Inferior parietal cortex (tissue), 1 donor: Measurements from ENCODE around the gene NBEA.
"Not testable (repeated sequence)": the region's sequence is repeated elsewhere in the genome, so short reads cannot be mapped to it uniquely, and the experiment has no call there.

Experiments
- DNase-seq: peaks from one replicate; pipeline ENCODE4 v3.0.0-alpha.2; 2016; ENCODE audit errors: extremely low spot score

The NBEA gene

DNA sequence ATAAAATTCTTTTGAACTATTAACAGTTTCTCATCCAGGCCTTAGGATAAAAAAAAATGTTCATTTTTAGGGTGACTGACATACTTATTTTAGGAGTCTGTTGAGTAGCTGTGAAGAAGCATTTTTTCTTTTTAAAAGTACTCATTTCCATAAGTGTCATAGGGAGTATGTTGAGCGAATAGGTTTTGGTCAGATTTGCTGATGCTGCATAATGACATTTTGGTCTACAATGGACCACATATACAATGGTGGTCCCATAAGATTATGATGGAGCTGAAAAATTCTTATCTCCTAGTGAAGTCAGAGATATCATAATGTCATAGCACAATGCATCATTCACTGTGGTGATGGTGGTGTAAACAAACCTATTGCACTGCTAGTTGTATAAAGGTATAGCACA is 17.4 kb downstream of the NBEA start:
- no peak for DNase-seq

DNA sequence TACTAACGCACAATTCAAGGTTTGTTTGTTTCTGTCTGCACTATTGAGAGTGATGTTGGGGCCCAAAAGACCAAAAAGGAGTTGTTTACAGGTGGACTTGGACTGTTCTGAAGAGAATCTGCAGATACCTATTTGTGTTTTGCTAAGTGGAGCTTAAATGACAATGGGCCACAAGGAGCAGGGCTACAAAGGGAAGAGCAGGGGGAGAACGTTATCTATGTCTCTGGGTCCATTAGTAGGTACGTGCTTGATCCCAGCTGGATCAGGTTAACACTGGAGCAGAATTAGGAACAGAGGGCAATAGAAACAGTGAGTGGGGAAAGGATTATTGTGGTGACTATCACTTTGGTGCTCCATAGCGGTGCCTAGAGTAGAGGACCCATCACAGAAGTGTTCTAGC is 22.5 kb downstream of the NBEA start:
- no peak for DNase-seq

DNA sequence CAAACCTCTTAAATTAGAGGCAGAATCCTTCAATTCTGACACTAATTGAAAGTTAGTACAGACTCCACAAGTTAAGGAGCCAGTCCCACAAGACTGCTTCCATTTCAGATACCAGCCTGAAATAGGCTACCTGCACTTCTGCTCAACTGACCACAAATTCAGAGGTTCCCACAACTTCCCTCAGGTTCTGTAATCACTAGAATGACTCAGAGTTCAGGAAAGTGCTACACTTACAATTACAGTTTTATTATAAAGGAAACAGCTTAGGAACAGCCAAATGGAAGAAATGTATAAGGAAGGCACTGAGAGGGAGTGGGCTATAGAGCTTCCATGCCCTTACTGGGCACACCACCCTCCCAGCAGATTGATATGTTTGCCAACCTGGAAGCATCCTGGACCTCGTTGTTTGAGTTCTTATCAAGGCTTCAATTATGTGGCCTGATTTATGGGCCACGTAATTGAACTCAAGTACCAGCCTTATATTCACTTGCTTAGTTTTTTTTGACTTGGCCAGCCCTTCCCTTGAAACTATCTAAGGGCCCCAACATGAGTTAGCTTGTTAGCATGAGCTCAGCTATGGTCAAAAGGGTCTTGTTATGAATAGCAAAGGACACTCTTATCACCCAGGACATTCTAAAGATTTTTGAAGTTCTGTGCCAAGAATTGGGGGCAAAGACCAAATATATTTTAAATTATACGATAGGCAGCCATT is 25.9 kb downstream of the NBEA start:
- no peak for DNase-seq

DNA sequence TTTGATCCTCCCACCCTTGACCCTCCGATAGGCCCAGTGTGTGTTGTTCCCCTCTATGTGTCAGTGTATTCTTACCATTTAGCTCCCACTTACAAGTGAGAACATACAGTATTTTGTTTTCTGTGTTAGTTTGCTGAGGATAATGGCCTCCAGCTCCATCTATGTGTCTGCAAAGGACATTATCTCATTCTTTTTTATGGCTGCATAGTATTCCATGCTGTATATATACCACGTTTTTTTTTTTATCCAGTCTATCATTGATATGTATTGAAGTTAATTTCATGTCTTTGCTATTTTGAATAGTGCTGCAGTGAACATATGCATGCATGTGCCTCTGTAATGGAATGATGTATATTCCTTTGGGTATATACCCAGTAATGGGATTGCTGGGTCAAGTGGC is 27.5 kb downstream of the NBEA start:
- not testable (repeated sequence) for DNase-seq

DNA sequence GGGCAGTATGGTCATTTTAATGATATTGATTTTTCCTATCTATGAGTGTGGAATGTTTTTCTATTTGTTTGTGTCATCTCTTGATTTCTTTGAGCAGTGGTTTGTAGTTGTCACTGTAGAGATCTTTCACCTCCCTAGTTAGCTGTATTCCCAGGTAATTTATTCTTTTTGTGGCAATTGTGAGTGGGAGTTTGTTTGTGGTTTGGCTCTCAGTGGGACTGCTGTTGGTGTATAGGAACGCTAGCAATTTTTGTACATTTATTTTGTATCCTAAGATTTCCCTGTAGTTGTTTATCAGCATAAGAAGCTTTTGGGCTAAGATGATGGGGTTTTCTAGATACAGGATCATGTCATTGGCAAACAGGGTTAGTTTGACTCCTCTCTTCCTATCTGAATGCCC is 28.9 kb downstream of the NBEA start:
- DNase-seq: no peak

DNA sequence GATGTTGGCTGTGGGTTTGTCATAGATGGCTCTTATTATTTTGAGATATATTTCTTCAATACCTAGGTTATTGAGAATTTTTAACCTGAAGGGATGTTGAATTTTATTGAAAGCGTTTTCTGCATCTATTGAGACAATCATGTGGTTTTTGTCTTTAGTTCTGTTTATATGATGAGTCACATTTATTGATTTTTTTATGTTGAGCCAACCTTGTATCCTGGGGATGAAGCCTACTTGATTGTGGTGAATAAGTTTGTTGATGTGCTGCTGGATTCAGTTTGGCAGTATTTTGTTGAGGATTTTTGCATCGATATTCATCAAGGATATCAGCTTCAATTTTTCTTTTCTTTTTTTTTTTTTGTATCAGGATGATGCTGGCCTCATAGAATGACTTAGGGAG is 29.4 kb downstream of the NBEA start:
- DNase-seq: no peak

DNA sequence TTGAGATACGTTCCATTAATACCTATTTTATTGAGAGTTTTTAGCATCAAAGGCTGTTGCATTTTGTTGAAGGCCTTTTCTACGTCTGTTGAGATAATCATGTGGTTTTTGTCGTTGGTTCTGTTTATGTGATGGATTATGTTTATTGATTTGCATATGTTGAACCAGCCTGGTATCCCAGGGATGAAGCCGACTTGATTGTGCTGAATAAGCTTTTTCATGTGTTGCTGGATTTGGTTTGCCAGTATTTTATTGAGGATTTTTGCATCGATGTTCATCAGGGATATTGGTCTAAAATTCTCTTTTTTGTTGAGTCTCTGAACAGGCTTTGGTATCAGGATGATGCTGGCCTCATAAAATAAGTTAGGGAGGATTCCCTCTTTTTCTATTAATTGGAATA is 43.1 kb downstream of the NBEA start:
- DNase-seq: not testable (repeated sequence)

DNA sequence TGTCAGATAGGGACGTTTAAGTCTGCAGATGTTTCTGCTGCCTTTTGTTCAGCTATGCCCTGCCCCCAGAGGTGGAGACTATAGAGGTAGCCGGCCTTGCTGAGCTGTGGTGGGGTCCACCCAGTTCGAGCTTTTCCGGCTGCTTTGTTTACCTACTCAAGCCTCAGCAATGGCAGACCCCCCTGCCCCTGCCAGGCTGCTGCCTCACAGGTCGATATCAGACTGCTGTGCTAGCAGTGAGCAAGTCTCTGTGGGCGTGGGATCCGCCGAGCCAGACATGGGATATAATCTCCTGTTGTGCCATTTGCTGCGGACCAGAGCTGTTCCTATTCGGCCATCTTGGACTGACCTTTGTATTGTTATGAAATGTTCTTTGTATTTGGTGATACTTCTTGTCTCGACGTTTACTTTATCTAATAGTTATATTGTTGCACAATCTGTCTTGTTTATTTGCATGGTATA is 46.3 kb downstream of the NBEA start:
- no peak for DNase-seq

DNA sequence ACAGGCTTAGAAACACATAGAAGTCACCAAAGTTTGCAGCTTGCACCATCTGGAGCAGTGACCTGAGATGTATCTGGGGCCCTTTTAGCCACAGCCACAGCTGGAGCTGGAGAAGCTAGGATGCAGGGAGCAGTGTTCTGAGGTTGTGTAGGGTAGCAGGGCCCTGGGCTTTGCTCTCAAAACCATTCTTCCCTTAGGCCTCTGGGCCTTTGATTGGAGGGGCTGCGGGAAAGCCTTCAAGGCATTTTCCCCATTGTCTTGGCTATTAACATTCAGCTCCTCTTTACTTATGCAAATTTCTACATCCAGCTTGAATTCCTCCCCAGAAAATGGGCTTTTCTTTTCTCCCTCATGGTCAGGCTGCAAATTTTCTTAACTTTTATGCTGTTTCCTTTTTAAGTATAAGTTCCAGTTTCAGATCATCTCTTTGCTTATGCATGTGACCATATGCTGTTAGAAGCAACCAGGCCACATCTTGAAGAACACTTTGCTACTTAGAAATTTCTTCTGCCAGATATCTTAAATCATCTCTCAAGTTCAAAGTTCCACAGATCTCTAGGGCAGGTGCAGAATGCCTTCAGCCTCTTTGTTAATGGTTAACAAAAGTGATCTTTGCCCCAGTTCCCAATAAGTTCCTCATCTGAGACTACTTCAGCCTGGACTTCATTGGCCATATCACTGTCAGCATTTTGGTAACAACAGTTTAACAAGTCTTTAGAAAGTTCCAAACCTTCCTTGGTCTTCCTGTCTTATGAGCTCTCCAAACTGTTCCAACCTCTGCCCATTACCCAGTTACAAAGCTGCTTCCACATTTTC is 48.5 kb downstream of the NBEA start:
- no peak for DNase-seq

DNA sequence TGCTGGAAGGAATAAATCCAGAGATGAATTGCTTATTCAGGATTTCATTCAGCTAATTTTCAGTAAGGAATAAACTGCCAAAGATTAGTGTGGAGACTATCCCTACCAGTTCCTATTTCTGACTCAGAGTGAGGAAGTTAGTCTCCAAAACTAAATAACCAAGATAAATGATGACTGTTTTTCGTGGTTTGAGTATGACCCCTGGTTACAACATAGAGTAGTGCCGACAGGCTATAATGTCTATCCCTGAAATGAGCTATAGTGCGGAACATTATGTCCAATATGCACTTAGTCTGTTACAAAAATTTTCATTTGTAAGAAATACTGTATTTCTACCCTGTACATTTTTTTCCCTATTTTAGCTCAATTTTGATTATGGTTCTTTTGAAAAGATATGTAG is 51.4 kb downstream of the NBEA start:
- no peak for DNase-seq

DNA sequence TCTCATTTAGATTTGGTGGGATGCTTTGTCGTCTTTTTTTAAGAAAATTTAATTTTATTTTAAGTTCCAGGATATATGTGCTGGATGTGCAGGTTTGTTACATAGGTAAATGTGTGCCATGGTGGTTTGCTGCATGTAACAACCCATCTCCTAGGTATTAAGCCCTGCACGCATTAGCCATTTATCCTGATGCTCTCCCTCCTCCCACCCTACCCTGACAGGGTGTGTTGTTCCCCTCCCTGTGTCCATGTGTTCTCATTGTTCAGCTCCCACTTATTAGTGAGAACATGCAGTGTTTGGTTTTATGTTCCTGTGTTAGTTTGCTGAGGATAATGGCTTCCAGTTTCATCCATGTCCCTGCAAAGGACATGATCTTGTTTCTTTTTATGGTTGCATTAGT is 61.7 kb downstream of the NBEA start:
- not testable (repeated sequence) for DNase-seq

DNA sequence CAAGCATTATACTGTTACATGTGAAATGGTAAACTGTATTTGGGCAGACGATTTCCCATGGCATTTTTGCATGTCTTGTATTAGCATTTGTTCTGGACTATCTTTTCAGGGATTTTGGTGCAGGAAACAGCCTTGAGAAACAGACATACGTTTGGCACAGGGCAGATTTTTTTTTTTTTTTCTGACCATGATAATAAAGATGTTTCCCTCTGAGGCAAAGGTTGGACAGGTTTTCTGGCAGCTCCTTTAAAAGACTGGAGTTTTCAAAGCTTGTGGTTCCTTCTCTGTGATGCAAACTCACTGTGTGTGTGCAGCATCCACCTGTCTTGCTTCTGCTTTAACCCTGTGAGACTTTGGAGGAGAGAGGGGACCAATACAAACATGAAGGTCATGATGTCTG is 63.0 kb downstream of the NBEA start:
- DNase-seq: no peak

DNA sequence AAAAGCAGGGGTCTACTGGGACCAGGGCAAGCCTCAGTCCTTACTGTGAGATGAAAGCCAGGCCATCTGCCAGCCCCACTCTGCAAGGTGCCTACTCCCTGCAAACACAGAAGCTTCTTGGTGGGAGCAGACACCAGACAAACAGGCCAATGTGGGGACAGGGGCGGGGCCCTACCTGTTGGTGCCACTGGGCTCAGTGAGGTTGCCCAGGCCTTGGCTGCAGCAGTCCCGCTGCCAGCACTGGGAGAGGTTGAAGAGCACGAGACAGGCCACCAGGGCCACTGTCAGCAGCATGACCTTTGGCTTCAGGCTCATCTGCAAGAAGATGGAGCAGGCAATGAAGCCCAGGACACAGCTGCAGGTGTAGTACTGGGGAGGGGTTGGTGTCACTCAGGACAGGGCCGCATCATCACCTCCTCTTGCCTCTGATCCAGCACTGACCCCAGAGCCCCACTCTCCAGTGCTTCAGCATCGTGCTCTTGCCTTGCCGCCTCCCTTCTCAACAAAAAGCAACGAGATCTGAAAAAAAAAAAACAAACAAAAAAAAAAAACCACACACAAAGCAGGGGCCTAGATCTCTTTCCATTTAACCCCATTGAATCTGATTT is 72.6 kb downstream of the NBEA start:
- DNase-seq: no peak

DNA sequence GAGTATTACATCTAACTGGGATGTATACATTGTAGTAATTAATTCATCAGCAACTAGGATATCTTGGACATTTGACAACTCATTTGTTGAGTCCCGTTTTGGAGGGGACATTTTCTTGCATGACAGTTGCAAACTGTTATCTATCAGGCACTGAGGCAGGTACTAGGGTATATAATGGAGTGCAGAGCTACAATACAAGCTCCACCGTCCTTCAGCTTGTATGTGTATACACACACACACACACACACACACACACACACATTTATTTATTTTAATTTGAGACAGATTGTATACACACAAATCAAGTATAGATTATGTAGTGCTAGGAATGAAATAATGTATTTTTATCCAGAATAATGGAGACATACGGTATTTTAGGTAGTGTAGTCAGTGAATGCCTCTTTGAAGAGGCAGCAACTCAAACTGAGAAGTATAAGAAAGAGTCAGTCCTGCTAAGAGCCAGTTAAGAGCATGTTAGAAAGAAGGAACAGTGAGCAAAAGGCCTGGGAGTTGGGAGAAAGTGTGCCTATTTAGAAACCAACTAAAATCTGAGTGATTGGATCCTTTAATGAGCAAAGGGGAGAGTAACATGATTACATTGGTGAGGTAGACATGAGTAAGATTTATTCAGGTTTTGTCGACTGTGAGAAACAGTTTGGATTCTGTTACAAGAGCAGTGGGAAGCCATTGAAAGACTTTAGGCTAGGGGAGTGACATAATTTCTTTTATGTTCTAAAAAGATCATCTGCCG is 74.5 kb downstream of the NBEA start:
- DNase-seq: peak; percentile 46

DNA sequence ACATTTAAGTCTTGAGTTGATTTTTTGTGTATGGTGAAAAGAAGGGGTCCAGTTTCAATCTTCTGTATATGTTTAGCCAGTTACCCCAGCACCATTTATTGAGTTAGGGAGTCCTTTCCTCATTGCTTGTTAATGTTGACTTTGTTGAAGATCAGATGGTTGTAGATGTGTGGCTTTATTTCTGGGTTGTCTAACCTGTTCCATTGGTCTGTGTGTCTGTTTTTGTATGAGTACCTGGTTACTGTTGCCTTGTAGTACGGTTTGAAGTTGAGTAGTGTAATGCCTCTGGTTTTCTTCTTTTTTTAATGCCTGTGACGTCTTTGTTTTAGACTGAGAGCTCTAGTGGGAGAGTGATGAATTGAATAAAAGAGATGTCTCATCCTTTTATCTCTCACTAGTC is 83.2 kb downstream of the NBEA start:
- DNase-seq: no peak

DNA sequence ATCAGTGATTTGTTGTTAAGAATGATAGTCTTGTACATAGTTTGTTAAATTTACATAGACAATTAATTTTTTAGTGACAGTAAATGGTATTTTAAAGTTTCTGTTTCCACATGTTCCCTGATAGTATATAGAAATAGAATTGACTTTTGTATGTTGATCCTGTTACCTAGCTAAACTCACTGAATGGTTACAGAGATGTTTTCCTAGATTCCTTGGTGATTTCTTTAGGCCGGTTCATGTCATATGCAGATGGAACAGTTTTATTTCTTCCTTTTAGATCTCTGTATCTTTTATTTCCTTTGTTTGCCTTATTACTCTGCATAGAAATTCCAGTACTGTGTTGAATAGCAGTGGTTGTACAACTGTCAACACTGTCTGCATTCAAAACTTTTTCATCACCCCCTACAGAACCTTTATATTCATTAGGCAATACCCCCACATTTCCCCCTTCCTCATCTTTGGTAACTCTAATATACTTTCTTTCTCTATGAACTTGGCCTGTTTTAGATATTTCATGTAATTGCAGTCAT is 86.3 kb downstream of the NBEA start:
- no peak for DNase-seq

DNA sequence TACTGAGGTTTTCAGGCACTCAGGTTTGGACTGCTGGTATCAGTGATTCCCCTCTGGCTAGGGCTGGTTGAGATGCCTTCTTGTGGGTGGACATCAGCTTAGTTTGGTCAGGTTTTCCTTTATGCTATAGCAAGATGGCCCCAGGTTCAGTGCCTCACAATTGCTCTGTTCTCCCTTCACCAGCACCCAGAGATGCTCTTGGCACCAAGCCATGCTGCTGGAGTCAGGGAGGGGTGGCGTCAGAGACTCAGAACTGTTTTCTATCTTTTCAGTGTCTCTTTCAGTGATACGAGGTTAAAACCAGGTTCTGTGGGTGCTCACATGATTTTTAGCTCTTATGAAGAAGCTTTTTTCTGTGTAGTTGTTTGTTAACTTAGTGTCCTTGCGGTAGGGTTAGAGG is 96.9 kb downstream of the NBEA start:
- no peak for DNase-seq

DNA sequence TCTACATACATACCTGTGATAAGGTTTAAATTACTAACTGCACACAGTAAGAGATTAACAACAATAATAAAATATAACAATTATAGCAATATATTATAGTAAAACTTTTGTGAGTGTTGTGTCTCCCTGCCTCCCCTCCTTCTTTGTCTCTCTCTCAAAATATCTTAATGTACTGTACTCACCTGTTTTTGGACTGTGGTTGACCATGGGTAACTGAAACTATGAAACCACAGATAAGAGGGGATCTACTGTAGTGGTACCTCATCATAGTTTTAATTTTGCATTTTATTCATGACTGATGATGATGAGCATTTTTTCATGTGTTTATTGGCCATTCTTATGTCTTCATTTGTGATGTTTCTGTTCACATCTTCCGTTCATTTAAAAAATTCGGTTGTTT is 104.5 kb downstream of the NBEA start:
- no peak for DNase-seq

DNA sequence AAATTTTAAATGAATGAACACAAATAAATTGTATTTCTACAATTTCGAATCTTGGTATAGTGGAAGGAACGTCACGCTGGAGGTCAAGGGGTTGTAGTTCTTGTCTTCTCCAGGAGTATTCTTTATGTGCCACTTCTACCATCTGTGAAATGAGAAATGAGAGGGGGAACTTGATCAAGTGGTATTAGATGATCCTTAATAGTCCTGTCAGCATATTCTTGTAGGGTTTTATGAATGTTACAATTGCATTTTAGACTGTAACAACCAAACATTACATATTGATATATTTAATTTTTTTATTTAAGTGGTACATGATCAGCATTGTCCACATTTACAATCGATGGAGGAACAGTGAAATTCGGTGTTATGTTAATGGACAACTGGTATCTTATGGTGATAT is 113.6 kb downstream of the NBEA start:
- no peak for DNase-seq

DNA sequence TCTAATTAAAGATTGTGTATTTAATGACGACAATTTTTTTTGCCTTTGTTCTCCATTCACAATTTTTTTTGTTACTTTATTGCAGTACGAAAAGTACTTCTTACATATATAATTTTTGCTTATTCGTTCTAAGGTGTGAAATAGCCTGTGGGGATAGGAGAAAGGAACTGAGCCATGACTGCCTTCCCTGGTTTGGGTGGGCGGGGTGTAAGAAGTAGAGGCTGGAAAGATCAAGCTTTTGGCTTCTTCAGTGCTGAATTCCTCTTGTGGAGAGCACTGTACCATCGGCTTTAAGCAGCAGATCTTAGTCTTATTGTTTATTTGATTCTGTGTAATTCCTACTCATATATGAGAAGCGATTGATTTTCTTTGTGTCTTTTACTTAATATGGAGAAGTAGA is 115.8 kb downstream of the NBEA start:
- DNase-seq: no peak

DNA sequence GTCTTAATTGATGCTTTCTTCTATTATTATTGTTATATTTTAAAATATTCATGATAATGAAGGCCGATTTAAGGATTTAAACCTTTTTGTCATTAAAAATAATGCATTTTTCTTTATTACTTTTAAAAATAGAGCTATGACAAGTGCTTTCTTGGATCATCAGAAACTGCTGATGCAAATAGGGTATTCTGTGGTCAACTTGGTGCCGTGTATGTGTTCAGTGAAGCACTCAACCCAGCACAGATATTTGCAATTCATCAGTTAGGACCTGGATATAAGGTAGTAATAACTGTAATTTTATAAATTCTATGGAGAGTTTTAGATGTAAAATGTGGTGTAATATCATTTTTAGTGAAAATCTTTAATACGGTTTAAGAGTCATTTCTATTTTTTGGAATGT is 116.5 kb downstream of the NBEA start:
- DNase-seq: not testable (repeated sequence)

DNA sequence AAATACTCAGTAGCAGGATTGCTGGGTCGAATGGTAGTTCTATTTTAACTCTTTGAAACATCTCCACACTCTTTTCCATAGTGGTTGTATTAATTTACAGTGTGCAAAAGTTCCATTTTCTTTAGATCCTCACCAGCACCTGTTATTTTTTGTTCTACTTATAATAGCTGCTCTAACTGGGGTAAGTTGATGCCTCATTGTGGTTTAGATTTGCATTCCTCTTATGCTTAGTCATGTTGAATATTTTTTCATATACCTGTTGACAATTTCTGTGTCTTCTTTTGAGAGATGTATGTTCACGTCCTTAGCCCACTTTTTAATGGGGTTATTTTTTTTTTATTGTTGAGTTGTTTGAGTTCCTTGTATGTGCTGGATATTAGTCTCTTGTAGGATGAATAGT is 144.6 kb downstream of the NBEA start:
- DNase-seq: no peak
